Activated CD8-positive, alpha-beta memory T cell treated with anti-CD3 and anti-CD28 coated beads, Interleukin-2, amount 50 U/mL, for 24 hours (primary cell): ENCODE results near the gene TRMT2A.
"Not testable (repeated sequence)": the region's sequence is repeated elsewhere in the genome, so short reads cannot be mapped to it uniquely, and the experiment has no call there.

Source experiments
- DNase-seq: peaks from one replicate; pipeline ENCODE4 v3.0.0-alpha.2; 2020; ENCODE audit errors: extremely low read depth

TRMT2A gene

DNA sequence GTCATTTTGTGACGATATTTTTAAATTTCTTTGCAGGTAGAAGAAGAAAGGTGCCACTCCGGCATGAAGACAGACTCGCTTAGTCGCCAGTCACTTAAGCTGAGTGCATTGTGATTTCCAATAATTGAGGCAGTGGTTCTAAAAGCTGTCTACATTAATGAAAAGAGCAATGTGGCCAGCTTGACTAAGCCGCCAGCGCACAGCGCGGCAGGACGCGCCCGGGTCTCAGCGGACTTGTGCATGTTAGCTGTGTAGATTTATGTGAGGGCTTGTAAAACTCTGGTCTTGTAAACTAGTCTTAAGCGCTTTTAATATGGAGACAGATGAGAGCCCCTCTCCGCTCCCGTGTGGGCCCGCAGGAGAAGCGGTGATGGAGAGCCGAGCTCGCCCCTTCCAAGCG lies 31.4 kb downstream of the TRMT2A start:
- DNase-seq, result no peak

DNA sequence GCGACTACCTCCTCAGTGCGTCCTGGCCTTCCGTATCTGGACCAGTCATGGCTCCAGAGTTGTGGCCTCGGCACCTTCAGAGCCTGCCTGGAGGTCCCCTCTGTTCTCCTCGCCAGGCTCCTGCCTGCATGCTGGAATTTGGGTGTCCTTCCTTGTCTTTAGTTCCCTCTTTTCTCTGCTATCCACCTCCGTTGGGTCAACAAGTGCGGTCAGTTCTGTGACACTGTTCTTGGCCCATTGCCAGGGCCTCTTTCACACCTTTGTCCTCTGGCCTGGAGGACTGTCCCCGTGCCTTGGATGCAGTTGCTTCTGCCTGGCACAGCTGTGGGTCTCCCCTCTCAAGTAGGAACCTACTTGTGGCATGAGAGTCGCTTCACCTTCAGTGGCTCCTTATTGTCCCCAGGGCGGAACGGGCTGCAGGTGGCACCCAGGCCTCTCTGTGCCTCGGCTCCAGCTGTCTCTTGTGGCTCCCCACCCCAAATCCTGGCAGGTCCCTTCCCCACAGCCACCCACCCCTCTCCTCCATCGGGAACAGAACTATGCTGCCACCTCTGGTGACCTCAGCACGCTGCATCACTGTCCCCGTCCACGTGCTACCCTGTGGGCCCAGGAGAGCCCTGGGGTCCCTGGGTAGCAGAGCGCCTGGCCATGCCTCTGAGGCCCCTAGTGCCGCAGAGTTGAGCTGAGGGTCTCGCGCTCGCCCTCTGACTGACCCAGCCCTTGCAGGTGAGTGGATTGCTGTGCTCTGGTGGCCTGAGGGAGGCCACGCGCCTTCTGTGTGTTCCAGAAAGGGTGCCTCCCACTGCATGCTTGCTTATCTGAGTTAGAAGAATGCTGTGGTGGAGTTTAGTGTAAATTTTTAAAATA lies 32.2 kb downstream of the TRMT2A start:
- DNase-seq, result no peak

DNA sequence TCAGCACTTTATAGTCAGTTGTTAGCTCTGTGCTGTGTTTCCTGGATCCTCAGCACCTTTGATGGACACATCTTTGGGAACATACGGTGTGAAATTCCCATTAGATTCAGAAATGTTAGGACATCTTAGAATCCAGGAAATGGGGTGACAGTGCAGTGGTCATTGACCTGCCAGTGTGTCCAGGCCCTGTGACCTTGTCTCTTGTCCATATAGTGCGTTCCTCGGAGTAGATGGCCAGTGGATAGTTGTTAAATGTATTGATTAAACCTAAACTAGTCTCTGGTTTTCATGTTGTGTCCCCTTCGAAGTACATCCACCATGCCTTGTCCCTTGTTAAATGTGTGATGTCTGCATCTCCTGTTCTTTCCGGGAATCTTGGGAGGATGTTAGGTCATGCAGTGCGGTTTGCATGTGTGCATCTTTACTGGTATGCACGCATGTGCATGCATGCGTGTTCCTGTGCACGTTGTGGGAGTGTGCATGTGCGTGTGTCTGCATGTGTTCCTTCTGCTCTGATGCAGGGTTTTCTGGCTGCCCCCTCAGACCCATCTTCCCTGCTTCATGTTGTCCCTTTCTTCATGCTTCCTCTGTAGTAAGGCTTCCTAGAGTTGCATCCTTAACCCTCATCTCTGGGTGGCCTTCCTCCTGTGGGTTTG lies 33.0 kb downstream of the TRMT2A start:
- DNase-seq, result no peak

DNA sequence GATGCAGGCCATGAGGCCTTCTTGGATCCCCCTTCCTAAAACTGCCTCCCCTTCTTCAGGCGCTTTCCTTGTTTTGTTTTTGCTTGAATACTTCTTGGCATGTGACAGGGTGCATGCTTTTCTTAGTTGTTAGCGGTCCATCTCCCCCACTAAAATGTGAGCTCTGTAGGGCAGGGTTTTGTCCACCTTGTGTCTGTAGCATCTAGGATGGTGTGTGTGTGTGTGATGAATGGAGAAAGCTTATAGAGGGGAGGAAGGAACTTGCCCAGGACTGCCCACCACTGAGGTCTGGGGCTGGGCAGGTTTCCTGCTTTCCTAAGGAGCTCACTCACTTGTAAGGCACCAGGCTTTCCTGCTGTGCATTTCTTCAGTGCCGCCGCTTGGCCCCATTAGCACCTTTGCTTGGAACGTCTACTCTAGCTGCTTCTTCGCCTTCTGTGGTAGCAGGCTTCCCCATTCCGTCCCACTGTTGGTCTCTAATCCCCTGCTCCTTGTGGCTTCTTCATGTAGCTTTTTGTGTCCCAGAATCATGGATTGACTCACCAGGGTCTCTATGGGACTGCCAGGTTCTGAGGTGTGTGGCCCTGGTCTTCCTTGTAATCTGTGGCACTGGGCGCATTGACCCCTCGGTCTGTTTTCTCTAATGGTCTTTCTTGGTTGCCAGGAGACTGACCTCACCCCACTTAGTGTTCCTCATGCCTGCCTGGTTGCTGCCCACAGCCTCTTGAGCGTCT lies 33.7 kb downstream of the TRMT2A start:
- no peak for DNase-seq

DNA sequence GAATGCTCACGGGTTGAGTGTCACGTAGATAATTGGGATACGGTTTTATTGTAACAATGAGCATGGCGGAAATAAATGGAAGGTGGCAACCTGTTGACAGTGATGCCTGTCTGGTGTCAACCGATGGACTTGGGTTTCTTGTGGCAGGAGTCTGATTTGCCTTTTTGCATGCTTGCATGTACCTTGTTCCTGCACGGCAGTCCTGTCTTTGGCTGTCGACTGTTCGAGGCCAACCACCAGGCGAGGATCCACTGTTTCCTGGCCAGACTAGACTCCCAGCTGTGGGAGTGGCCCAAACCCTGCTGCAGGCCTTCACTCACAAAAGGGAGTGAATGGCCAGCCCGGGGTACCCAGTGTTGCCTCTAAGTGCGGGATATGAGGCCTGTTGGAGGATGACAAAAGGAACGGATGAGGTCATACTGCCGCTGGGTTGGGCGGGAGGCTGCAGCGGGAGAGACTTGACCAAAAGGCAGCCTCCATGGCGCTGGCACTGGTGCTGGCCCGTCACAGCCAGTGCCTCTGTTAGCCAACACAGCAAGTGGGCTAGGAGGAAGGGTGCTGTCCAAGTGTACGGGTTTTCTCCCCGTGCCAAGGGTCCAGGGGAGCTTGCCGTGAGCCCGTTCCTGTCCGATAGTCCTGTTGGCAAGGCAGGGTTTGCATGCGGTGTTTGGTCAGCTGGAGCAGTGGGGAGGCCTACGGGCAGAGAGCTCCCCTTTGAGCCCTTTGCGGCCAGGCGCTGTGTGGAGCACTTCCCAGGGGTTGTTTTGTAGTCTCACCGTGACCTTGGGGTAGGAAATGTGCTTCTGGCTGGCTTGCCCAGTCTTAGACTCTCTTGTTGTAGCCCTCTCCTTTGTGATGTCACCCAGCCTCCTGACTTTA lies 36.0 kb downstream of the TRMT2A start:
- DNase-seq, result no peak

DNA sequence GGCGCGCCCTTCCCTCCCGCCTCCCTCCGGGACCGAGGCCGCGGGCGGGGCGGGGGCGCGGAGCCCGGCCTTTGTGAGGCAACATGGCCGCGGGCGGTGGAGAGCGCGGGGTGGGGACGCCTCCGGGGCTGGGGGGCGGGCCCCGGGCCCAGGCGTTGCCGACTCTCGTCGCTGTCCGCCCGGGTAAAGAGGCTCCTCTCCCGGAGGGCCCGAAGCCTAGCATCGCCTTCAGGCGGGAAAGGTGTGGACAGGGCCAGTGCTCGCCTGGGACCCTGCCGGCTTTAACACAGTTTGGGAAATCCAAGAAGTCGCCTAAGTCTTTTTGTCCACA lies 36.6 kb downstream of the TRMT2A start:
- DNase-seq, result no peak

DNA sequence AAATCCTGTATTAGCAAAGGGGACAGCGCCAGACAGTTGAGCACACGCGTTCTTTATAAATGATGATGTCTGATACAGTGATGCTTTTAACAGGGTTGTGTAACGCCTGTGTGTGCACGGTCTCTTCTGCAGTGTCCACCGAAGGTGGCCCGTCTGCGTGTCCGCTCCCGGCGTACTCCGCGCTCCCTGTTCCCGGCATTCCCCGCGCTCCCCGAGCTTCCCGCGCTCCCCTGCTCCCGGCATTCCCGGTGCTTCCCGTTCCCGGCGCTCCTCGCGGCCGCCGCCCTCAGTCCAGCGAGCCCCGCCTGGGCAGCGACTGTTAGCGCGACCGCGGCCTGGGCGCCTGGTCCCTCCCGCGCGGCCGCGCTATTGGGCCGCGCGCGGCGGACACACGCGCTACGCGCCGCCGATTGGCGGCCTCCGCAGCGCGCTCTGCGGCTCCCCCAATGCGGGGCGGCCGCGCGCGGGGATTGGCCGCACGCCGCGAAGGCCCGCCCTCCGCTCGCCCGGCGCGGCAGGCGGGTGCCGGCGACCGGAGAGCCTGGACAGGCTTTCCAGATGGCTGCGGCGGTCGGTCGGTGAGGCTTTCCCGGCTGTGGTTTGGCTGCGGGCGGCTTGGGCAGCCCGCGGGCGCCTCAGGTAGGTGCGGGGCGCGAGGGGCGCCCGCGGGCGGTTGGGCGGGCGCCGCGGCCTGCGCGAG lies 37.1 kb downstream of the TRMT2A start, which contains the start of gene DGCR8:
Gene DGCR8 (plus strand): TSS at position 497 of the 700 bp plus-strand sequence. CDS start 5,723 bp downstream, outside the sequence.
- no peak for DNase-seq

DNA sequence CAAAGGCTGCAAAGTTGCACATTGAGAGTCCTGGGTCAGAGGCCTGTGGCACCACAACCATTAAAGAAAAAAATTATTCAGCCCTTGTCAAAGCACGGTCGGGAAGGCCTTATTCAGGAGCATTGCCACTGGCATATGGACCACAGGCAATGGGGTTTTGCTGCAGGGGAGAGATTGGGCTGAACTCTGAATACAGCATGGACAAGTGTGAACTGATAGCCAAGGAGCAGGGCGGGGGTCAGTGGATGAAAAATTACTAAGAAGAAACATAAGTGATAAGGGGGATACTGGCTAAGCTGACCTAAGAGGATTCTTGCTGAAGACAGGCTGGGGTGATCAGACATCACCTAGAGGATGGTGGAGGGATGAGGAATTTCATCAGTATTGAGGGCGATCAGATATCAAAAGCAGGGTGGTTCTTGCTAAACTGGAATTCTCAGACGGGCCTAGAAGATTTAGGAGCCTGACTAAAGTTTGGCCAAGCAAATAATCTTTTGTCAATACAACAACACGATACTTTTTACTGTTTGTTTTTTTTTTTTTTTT lies 40.3 kb downstream of the TRMT2A start:
- no peak for DNase-seq

DNA sequence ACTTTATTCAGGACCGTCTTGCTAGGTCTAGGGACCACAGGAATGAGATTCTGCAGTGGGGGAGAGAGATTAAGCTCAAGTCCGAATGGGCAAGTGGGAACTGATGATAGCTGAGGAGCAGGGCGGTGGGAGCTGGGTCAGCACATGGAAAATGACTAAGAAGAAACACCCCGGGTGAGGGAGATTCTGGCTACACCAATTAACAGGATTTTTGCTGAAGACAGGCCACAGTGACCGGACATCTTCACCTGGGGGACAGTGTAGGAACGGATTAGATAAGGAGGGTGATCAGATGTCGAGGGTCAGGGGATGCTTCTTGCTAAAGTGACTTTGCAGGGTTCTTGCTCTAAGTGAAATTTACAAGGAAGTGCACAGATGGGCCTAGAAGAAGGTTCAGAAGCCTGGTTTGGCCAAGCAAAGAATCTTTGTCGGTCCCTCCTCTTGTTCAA lies 45.5 kb downstream of the TRMT2A start:
- no peak for DNase-seq

DNA sequence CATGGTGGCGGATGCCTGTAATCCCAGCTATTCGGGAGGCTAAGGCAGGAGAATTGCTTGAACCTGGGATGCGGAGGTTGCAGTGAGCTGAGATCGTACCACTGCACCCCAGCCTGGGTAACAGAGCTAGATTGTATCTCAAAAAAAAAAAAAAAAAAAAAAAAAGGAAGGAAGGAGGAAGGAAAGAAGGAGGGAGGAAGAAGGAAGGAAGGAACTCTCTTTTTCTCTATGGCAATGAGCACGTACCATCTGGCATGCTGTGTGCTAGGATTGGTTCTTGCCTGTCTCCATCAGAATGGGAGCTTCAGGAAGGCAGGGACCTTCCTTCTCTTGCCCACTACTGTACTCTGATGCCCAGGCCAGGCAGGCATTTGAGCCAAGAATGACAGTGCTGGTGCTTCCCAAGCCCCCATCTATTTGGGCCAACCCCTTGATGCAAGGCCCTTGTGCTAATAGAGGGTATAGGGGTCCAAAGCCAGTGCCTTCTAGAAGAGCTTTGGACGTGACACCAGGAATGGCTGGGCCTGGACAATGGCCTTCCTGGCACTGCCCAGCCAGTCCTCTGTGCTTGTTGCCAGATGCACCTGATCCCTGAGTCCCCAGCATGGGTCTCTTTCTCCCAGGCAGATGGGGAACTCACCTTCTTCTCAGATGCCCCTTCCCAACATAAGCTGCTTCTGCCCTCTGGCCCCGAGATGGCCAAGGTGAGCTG lies 47.5 kb downstream of the TRMT2A start:
- DNase-seq, result no peak

DNA sequence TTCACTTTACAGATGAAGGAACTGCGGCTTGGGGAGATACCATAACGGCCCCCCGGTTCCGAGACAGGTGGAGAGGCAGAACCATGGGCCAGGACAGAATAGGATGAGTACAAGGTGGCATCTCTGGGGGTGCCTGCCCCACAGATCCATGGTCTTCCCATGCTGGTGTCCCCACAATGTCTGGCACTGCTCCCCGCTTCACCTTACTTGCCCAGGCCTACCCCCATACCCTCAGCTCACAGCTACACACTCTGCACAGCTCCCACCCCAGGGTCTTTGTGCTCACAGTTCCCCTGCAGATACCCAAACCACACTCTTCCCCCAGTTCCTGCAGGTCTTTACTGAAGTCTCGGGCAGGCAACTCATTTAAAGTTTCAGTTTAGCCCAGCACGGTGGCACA lies 48.4 kb downstream of the TRMT2A start:
- no peak for DNase-seq

DNA sequence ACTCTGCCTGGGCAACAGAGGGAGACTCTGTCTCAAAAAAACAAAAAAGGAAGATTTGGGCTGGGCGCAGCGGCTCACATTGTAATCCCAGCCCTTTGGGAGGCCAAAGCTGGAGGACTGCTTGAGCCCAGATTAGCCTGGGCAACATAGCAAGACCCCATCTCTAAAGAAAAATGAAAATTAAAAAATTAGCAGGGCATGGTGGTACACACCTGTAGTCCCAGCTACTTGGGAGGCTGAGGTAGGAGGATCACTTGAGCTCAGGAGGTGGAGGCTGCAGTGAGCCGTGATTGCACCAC lies 49.7 kb downstream of the TRMT2A start:
- not testable (repeated sequence) for DNase-seq

DNA sequence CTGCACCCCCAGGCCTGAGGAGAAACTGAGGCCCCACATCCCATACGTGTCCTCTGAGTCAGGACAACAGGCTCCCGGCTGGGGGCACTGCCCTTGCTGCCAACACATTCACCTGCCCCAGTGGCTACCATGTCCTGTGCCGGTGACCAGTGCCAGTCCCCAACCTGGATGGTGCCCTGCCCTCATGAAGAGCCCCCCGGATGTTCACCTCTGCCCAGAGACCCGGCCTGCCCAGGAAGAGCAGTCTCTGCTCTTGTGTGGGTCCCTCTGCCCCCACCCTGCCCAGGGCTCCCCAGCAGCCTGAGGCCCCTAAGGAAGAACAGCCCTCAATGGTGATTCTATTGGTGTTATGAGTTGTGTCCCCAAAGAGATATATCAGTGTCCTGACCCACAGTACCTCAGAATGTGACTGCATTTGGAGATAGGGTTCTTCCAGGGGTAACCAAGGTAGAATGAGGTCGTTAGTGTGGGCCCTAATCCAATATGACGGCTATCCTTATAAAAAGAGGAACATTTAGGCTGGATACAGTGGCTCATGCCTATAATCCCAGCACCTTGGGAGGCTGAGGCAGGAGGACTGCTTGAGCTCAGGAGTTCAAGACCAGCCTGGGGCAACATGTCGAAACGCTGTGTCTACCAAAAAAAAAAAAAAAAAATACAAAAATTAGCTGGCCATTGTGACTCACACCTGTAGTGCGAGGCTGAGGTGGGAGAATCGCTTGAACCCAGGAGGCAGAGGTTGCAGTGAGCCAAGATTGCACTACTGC lies 50.2 kb downstream of the TRMT2A start:
- DNase-seq, result no peak

DNA sequence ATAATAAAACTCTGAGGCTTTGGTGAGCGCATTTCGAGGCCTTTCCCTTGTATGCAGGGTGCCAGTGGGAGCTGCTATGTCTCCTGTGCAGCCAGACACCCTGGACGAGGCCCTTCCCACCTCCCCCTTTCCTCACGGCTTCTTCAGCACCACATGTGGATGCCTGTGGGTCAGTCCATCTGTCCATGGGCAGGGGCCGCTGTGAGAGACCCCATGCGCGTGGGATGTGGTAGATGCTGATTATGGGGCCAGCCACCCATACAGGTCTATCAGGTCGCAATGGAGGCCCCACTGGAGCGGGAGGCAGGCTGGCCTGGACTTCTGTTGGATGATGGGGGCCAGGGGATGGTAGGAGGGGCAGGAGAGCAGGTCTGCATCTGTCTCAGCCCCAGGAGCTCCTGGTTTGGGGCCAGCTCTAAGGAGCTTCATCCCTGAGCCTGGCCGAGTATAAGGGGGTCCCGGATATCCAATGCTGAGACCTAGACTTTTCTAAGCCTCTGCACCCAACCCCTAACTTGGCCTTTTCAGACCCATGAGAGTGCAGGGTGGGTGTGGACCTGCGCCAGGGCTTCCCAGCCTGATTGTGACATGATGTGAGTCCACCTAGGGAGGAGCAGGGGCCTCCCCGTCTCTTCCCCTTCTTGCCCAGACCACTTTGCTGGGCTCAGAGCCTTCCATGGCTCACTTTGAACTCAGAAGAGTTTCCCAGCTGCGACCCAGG lies 51.0 kb downstream of the TRMT2A start:
- no peak for DNase-seq

DNA sequence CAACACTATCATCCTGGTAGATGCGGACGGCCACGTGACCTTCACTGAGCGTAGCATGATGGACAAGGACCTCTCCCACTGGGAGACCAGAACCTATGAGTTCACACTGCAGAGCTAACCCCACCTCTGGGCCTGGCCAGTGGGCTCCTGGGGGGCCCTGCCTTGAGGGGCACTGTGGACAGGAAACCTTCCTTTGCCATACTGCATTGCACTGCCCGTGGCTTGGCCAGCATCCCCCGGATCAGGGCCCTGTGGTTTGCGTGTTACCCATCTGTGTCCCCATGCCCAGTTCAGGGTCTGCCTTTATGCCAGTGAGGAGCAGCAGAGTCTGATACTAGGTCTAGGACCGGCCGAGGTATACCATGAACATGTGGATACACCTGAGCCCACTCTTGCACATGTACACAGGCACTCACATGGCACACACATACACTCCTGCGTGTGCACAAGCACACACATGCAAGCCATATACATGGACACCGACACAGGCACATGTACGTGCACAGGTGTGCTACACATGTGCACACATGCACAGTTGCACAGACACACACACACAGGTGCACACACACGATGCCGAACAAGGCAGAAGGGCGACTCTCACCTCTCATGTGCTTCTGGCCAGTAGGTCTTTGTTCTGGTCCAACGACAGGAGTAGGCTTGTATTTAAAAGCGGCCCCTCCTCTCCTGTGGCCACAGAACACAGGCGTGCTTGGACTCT lies 52.3 kb downstream of the TRMT2A start:
- DNase-seq, result no peak

DNA sequence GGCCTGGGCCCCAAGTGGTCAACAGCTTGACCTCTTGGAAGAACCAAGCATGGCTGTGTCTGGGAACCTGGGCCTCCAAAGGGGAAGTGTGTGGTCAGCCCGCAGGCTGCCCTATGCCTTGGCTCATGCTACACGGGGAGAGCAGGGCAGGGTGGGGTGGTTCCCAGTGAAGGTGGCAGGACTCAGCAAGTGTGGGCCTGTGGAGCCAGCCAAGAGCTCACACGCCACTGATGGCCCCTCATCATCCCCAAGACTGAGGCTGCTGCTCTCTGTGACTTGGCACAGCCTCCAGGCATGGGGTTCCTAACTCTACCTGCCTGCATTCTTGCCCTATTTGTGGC lies 52.9 kb downstream of the TRMT2A start:
- no peak for DNase-seq

DNA sequence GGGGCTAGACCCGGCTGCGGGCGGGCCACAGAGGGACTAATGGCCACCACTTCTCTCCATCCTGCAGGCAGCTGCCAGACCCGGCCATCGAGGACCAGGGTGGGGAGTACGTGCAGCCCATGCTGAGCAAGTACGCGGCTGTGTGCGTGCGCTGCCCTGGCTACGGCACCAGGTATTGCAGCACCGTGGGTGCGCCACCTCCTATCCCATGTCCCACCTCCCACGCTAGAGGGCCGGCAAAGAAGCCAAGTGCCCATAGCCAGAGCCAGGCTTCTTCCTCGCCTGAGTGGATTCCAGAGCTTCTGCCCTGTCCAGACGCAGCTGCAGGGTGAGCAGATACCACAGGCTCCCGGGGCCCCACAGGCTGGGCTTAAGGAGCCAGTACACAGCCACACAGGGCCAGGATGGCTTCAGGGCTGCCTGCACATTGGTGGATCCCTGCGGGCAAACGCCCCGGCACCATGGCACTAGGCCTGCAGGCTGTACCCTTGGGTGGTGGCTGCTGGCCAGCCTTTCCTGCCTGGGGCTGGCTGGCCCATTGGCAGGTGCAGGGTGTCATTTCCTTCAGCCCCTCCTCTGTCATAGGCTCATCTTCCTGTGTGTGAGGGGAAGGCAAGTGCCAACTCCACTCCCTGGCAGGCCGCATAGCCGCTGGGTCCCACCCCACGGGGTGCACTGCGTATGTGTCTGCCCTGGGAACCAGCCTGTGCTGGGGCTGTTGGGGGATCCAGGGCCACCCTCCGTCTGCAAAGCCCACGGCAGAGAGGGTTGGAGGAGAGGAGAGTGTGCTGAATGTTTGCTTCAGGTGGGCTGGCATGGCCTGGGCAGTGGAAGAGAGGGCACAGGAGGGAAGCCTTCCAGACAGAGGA lies 53.5 kb downstream of the TRMT2A start:
- DNase-seq, result no peak
